DND-41 (cell line): ENCODE data around the gene LAMA2.

Source experiments
- ATAC-seq: fragments of 200-7000 bp; cut with Tn5 transposase; 3 replicates; pipeline ENCODE4 v1.9.1; 2021; ENCODE audit warnings: low read depth; ENCODE audit not compliant: insufficient read depth
- DNase-seq: peaks from one replicate; pipeline ENCODE4 v3.0.0-alpha.2; 2020
- H2AFZ ChIP-seq: 2 replicates; pipeline ENCODE4 v1.6.0; 2012; ENCODE audit warnings: low read depth, low read length
- H3K27ac ChIP-seq: 2 replicates; pipeline ENCODE4 v1.5.1; 2012; ENCODE audit warnings: low read length, inconsistent platforms
- H3K27me3 ChIP-seq: fragments of 200-600 bp; sonication (generic); 2 replicates; pipeline ENCODE4 v1.6.0; 2012; ENCODE audit warnings: low read length, mild to moderate bottlenecking, inconsistent platforms; ENCODE audit not compliant: insufficient read depth, poor library complexity
- H3K36me3 ChIP-seq: 2 replicates; pipeline ENCODE4 v1.5.1; 2012; ENCODE audit warnings: low read length, inconsistent platforms; ENCODE audit not compliant: insufficient read depth
- H3K4me1 ChIP-seq: 2 replicates; pipeline ENCODE4 v1.5.1; 2012; ENCODE audit warnings: mild to moderate bottlenecking, low read length; ENCODE audit not compliant: insufficient read depth
- H3K4me2 ChIP-seq: 2 replicates; pipeline ENCODE4 v1.6.0; 2012; ENCODE audit warnings: mild to moderate bottlenecking, moderate library complexity, low read length, inconsistent platforms; ENCODE audit not compliant: insufficient read depth
- H3K4me3 ChIP-seq, 2 experiments: fragments of 200-600 bp in 1 of 2; shearing (Covaris generic) in 1 of 2; 2 replicates each; pipeline ENCODE4 v1.5.1; 2012 to 2016; ENCODE audit warnings: inconsistent platforms in 2 of 2, low read length in 2 of 2, mild to moderate bottlenecking in 2 of 2, low read depth in 1 of 2, moderate library complexity in 1 of 2
- H3K79me2 ChIP-seq: 2 replicates; pipeline ENCODE4 v1.6.0; 2012; ENCODE audit warnings: low read length, inconsistent platforms; ENCODE audit not compliant: insufficient read depth
- H3K9ac ChIP-seq: 2 replicates; pipeline ENCODE4 v1.6.0; 2012; ENCODE audit warnings: low read depth, mild to moderate bottlenecking, inconsistent platforms, low read length, moderate library complexity
- H3K9me3 ChIP-seq: 2 replicates; pipeline ENCODE4 v1.5.1; 2012; ENCODE audit warnings: low read length, moderate library complexity, mild to moderate bottlenecking, inconsistent platforms; ENCODE audit not compliant: insufficient read depth, severe bottlenecking
- H4K20me1 ChIP-seq: 2 replicates; pipeline ENCODE4 v1.6.0; 2012; ENCODE audit warnings: low read length; ENCODE audit not compliant: insufficient read depth
- EZH2 ChIP-seq: IDR thresholded peaks from 3 replicates; pipeline ENCODE4 v1.6.1; 2012; ENCODE audit warnings: borderline replicate concordance, low read depth, mild to moderate bottlenecking, moderate library complexity, low read length, inconsistent platforms; ENCODE audit not compliant: severe bottlenecking
- TF ChIP-seq, protein P1 (sequence below): IDR thresholded peaks from 2 replicates; pipeline ENCODE4 v1.5.1; 2012; ENCODE audit warnings: borderline replicate concordance, low read length, moderate library complexity, mild to moderate bottlenecking; ENCODE audit not compliant: poor library complexity, severe bottlenecking; ENCODE audit errors: extremely low read depth

The LAMA2 gene

GRCh38 chr6:129289442-129289841 is 406.5 kb downstream of the LAMA2 start:
- Histone ChIP-seq H3K36me3 (no peaks in the 10 kb centered on the region), H3K27ac (no peak overlapping the region), H3K79me2 (no peaks in the 10 kb centered on the region), H3K27me3 (no peaks in the 10 kb centered on the region), H3K9ac (no peak overlapping the region), H3K4me2 (no peak overlapping the region), H4K20me1 (no peaks in the 10 kb centered on the region), H2AFZ (no peak overlapping the region), H3K4me1 (no peaks in the 10 kb centered on the region), H3K9me3 (no peaks in the 10 kb centered on the region), H3K4me3 (no peak overlapping the region)
- no peak for DNase-seq
- TF ChIP-seq EZH2: no peak
- TF ChIP-seq, protein P1, sequence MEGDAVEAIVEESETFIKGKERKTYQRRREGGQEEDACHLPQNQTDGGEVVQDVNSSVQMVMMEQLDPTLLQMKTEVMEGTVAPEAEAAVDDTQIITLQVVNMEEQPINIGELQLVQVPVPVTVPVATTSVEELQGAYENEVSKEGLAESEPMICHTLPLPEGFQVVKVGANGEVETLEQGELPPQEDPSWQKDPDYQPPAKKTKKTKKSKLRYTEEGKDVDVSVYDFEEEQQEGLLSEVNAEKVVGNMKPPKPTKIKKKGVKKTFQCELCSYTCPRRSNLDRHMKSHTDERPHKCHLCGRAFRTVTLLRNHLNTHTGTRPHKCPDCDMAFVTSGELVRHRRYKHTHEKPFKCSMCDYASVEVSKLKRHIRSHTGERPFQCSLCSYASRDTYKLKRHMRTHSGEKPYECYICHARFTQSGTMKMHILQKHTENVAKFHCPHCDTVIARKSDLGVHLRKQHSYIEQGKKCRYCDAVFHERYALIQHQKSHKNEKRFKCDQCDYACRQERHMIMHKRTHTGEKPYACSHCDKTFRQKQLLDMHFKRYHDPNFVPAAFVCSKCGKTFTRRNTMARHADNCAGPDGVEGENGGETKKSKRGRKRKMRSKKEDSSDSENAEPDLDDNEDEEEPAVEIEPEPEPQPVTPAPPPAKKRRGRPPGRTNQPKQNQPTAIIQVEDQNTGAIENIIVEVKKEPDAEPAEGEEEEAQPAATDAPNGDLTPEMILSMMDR: no peak
- ATAC-seq: no peak

GRCh38 chr6:129292836-129293235 is 409.9 kb downstream of the LAMA2 start:
- Histone ChIP-seq H3K4me3 (no peak overlapping the region), H2AFZ (no peak overlapping the region), H3K9me3 (no peaks in the 10 kb centered on the region), H3K4me1 (no peaks in the 10 kb centered on the region), H3K27me3 (no peaks in the 10 kb centered on the region), H3K9ac (no peak overlapping the region), H3K27ac (no peak overlapping the region), H3K79me2 (no peaks in the 10 kb centered on the region), H3K36me3 (no peaks in the 10 kb centered on the region), H3K4me2 (no peak overlapping the region), H4K20me1 (no peaks in the 10 kb centered on the region)
- no peak for TF ChIP-seq EZH2
- TF ChIP-seq, protein P1: no peak
- ATAC-seq (no peak), DNase-seq (no peak)

GRCh38 chr6:129297592-129297991 is 414.7 kb downstream of the LAMA2 start:
- H3K79me2 ChIP-seq: no peaks in the 10 kb centered on the region
- no peaks in the 10 kb centered on the region for H3K36me3 ChIP-seq
- no peaks in the 10 kb centered on the region for H4K20me1 ChIP-seq
- H3K4me3 ChIP-seq: no peak overlapping the region
- no peak for TF ChIP-seq EZH2
- TF ChIP-seq, protein P1: no peak
- no peak overlapping the region for H3K27ac ChIP-seq
- H3K4me2 ChIP-seq: no peak overlapping the region
- H3K27me3 ChIP-seq: no peaks in the 10 kb centered on the region
- no peaks in the 10 kb centered on the region for H3K9me3 ChIP-seq
- H3K4me1 ChIP-seq: no peaks in the 10 kb centered on the region
- no peak overlapping the region for H3K9ac ChIP-seq
- no peak overlapping the region for H2AFZ ChIP-seq
- DNase-seq: no peak
- no peak for ATAC-seq

GRCh38 chr6:129302671-129303070 is 419.7 kb downstream of the LAMA2 start:
- no peak overlapping the region for H3K4me2 ChIP-seq
- H2AFZ ChIP-seq: no peak overlapping the region
- no peaks in the 10 kb centered on the region for H4K20me1 ChIP-seq
- no peaks in the 10 kb centered on the region for H3K79me2 ChIP-seq
- no peak overlapping the region for H3K27ac ChIP-seq
- H3K27me3 ChIP-seq: no peaks in the 10 kb centered on the region
- H3K4me3 ChIP-seq: no peak overlapping the region
- H3K4me1 ChIP-seq: no peaks in the 10 kb centered on the region
- TF ChIP-seq EZH2: no peak
- TF ChIP-seq, protein P1: no peak
- H3K36me3 ChIP-seq: no peaks in the 10 kb centered on the region
- no peak for DNase-seq
- H3K9me3 ChIP-seq: no peaks in the 10 kb centered on the region
- H3K9ac ChIP-seq: no peak overlapping the region
- ATAC-seq: no peak
